SK-N-SH treated with all-trans-retinoic acid at 6 μM for 48 hours (cell line): ENCODE results near the gene GLI3.
"Not testable (repeated sequence)": the region's sequence is repeated elsewhere in the genome, so short reads cannot be mapped to it uniquely, and the experiment has no call there.

Source experiments
- ATAC-seq: fragments of 200-7000 bp; cut with Tn5 transposase; 3 replicates; pipeline ENCODE4 v1.9.1; 2020; ENCODE audit warnings: mild to moderate bottlenecking, moderate library complexity
- ARNTL ChIP-seq: fragments of 450-650 bp; formaldehyde crosslinking; IDR thresholded peaks from 2 replicates; pipeline ENCODE4 v1.5.0; 2020; ENCODE audit warnings: low read depth, mild to moderate bottlenecking, moderate library complexity, borderline replicate concordance
- CREB5 ChIP-seq: fragments of 250-450 bp; sonication (Bioruptor Pico); IDR thresholded peaks from 2 replicates; pipeline ENCODE4 v1.5.1; 2020; ENCODE audit warnings: low read depth, mild to moderate bottlenecking, moderate library complexity
- CSRNP3 ChIP-seq: fragments of 250-450 bp; sonication (Bioruptor Pico); IDR thresholded peaks from 2 replicates; pipeline ENCODE4 v1.5.1; 2021; ENCODE audit warnings: mild to moderate bottlenecking, moderate library complexity
- ESRRG ChIP-seq: fragments of 250-450 bp; sonication (Bioruptor Pico); IDR thresholded peaks from 2 replicates; pipeline ENCODE4 v1.6.1; 2021; ENCODE audit warnings: mild to moderate bottlenecking
- GLIS3 ChIP-seq: fragments of 250-450 bp; sonication (Bioruptor Pico); IDR thresholded peaks from 2 replicates; pipeline ENCODE4 v1.5.0; 2020; ENCODE audit warnings: mild to moderate bottlenecking, moderate library complexity
- ISL1 ChIP-seq: fragments of 250-450 bp; sonication (Bioruptor Pico); IDR thresholded peaks from 2 replicates; pipeline ENCODE4 v2.1.2; 2022; ENCODE audit warnings: mild to moderate bottlenecking, moderate library complexity
- PATZ1 ChIP-seq: fragments of 250-450 bp; sonication (Bioruptor Pico); IDR thresholded peaks from 2 replicates; pipeline ENCODE4 v1.8.0; 2020; ENCODE audit warnings: mild to moderate bottlenecking, moderate library complexity, borderline replicate concordance
- POU6F1 ChIP-seq: fragments of 250-450 bp; sonication (Bioruptor Pico); IDR thresholded peaks from 2 replicates; pipeline ENCODE4 v1.8.0; 2021; ENCODE audit warnings: low read depth, mild to moderate bottlenecking, moderate library complexity, borderline replicate concordance
- PPARA ChIP-seq: fragments of 250-450 bp; sonication (Bioruptor Pico); IDR thresholded peaks from 2 replicates; pipeline ENCODE4 v1.5.0; 2020; ENCODE audit warnings: mild to moderate bottlenecking, borderline replicate concordance
- RARB ChIP-seq: fragments of 250-450 bp; sonication (Bioruptor Pico); IDR thresholded peaks from 2 replicates; pipeline ENCODE4 v1.8.0; 2021; ENCODE audit warnings: mild to moderate bottlenecking, moderate library complexity
- TCF4 ChIP-seq: fragments of 250-450 bp; sonication (Bioruptor Pico); IDR thresholded peaks from 2 replicates; pipeline ENCODE4 v1.8.0; 2021; ENCODE audit warnings: mild to moderate bottlenecking, moderate library complexity, borderline replicate concordance
- TOX ChIP-seq: fragments of 250-450 bp; sonication (Bioruptor Pico); IDR thresholded peaks from 2 replicates; pipeline ENCODE4 v1.8.0; 2021; ENCODE audit warnings: mild to moderate bottlenecking, moderate library complexity, borderline replicate concordance
- TSHZ2 ChIP-seq: fragments of 250-450 bp; sonication (Bioruptor Pico); IDR thresholded peaks from 2 replicates; pipeline ENCODE4 v1.5.0; 2020; ENCODE audit warnings: mild to moderate bottlenecking, moderate library complexity
- ZC3H10 ChIP-seq: fragments of 250-450 bp; sonication (Bioruptor Pico); IDR thresholded peaks from 2 replicates; pipeline ENCODE4 v1.5.1; 2021; ENCODE audit warnings: mild to moderate bottlenecking, moderate library complexity
- ZFP3 ChIP-seq: fragments of 250-450 bp; sonication (Bioruptor Pico); IDR thresholded peaks from 2 replicates; pipeline ENCODE4 v1.5.0; 2020; ENCODE audit warnings: mild to moderate bottlenecking, moderate library complexity
- ZFP30 ChIP-seq: fragments of 450-650 bp; formaldehyde crosslinking; IDR thresholded peaks from 2 replicates; pipeline ENCODE4 v1.5.0; 2022; ENCODE audit warnings: mild to moderate bottlenecking, moderate library complexity
- ZNF565 ChIP-seq: fragments of 450-650 bp; formaldehyde crosslinking; conservative IDR thresholded peaks from 2 replicates; pipeline ENCODE4 v1.5.0; 2020; ENCODE audit warnings: low read depth, mild to moderate bottlenecking, moderate library complexity
- ZNF70 ChIP-seq: fragments of 450-650 bp; formaldehyde crosslinking; IDR thresholded peaks from 2 replicates; pipeline ENCODE4 v1.5.0; 2020; ENCODE audit warnings: mild to moderate bottlenecking, moderate library complexity
- ZNF8 ChIP-seq: fragments of 450-650 bp; formaldehyde crosslinking; IDR thresholded peaks from 2 replicates; pipeline ENCODE4 v1.5.0; 2020; ENCODE audit warnings: mild to moderate bottlenecking, moderate library complexity

Gene GLI3

GRCh38 chr7:42210779-42211178 is 26.2 kb downstream of the GLI3 start (continued):
- TF ChIP-seq CSRNP3 (CRISPR knock-in tag): no peak

- TF ChIP-seq ZNF565 (CRISPR knock-in tag): no peak
- TF ChIP-seq CSRNP3 (CRISPR knock-in tag): no peak
- no peak for TF ChIP-seq GLIS3 (CRISPR knock-in tag)
- no peak for TF ChIP-seq TCF4
- TF ChIP-seq POU6F1: no peak
- no peak for TF ChIP-seq PPARA (CRISPR knock-in tag)
- no peak for TF ChIP-seq ARNTL (CRISPR knock-in tag)
- TF ChIP-seq ZC3H10: no peak
- TF ChIP-seq ZNF8 (CRISPR knock-in tag): no peak
- no peak for ATAC-seq
Measured at GRCh38 chr7:42210333-42210732, 26.7 kb downstream of the GLI3 start.

GRCh38 chr7:42209085-42209484 is 27.9 kb downstream of the GLI3 start:
- not testable (repeated sequence) for ATAC-seq

GRCh38 chr7:42208572-42208971 is 28.4 kb downstream of the GLI3 start:
- TF ChIP-seq GLIS3 (CRISPR knock-in tag): no peak
- no peak for TF ChIP-seq ZFP30 (CRISPR knock-in tag)
- no peak for TF ChIP-seq ARNTL (CRISPR knock-in tag)
- TF ChIP-seq TOX (CRISPR knock-in tag): no peak
- no peak for ATAC-seq

- TF ChIP-seq TSHZ2 (CRISPR knock-in tag) (no peak), PPARA (CRISPR knock-in tag) (no peak), TCF4 (no peak), RARB (no peak), ZC3H10 (no peak), ZNF8 (CRISPR knock-in tag) (no peak), POU6F1 (no peak)
- ATAC-seq: no peak
Measured at GRCh38 chr7:42207420-42207819, 29.6 kb downstream of the GLI3 start.

GRCh38 chr7:42203336-42203735 is 33.7 kb downstream of the GLI3 start:
- no peak for ATAC-seq
- TF ChIP-seq ARNTL (CRISPR knock-in tag) (no peak), TCF4 (no peak), ESRRG (no peak), ISL1 (CRISPR knock-in tag) (no peak), ZNF8 (CRISPR knock-in tag) (no peak), RARB (no peak), ZFP3 (CRISPR knock-in tag) (no peak), ZNF70 (CRISPR knock-in tag) (no peak), TOX (CRISPR knock-in tag) (no peak), PATZ1 (CRISPR knock-in tag) (no peak), CREB5 (no peak)
